IMR-90 (cell line): ENCODE results near the gene CFAP45.

ENCODE experiments used
- CEBPB ChIP-seq: IDR thresholded peaks from 2 replicates; pipeline ENCODE4 v1.6.1; 2012; ENCODE audit warnings: low read depth, low read length, improper control_type of control experiment
- CTCF ChIP-seq: conservative IDR thresholded peaks from 2 replicates; pipeline ENCODE4 v1.5.1; 2012; ENCODE audit warnings: mild to moderate bottlenecking, low read depth, low read length, improper control_type of control experiment
- MAZ ChIP-seq: IDR thresholded peaks from 2 replicates; pipeline ENCODE4 v1.6.1; 2012; ENCODE audit warnings: low read depth, mild to moderate bottlenecking, low read length, improper control_type of control experiment, moderate library complexity, borderline replicate concordance
- POLR2A ChIP-seq: IDR thresholded peaks from 2 replicates; pipeline ENCODE4 v1.6.1; 2012; ENCODE audit warnings: mild to moderate bottlenecking, low read depth, low read length

GRCh38 chr1:159939678-159940002 lies 39.7 kb upstream of the CFAP45 start:
- no peak for TF ChIP-seq MAZ
- TF ChIP-seq CEBPB, result no peak
- TF ChIP-seq CTCF, result no peak
- no peak for TF ChIP-seq POLR2A
